Panc1 (cell line): ENCODE measurements around the gene EPX. TPM values are rescaled to one million over a fixed set of nuclear protein-coding genes. Genes with fewer than 3 reads are reported as not detected.

Experiments used
- ATAC-seq: fragments of 200-7000 bp; cut with Tn5 transposase; 2 replicates; pipeline ENCODE4 v1.9.1; 2020; ENCODE audit warnings: mild to moderate bottlenecking, moderate library complexity
- BruUV-seq: library from RNA; stranded (reverse); fragments of 400-500 nt; replicated peaks from 2 replicates; lab custom pipeline; 2021; lab: Mats Ljungman, UMichigan
- CTCF ChIA-PET: fragments of 300-600 bp; sonication (Branson Sonifier 250); formaldehyde crosslinking; loops from one replicate; lab custom pipeline; 2022; ENCODE audit warnings: antibody characterized with exemption; lab: Charles Lee
- POLR2A ChIA-PET: fragments of 300-600 bp; sonication (Branson Sonifier 250); formaldehyde crosslinking; loops from one replicate; lab custom pipeline; 2022; ENCODE audit warnings: antibody characterized with exemption; lab: Charles Lee
- DNase-seq: peaks from one replicate; pipeline ENCODE4 v3.0.0-alpha.2; 2010; ENCODE audit warnings: low read depth, low spot score
- H3K27ac ChIP-seq: 2 replicates; pipeline ENCODE4 v1.5.1; 2011; ENCODE audit warnings: mild to moderate bottlenecking, low read length, inconsistent platforms
- H3K27me3 ChIP-seq: fragments of 200-500 bp; sonication (Bioruptor generic); 2 replicates; pipeline ENCODE4 v1.6.0; 2014; ENCODE audit warnings: low read length, inconsistent platforms; ENCODE audit not compliant: control insufficient read depth, insufficient read depth
- H3K36me3 ChIP-seq: fragments of 200-500 bp; sonication (Bioruptor generic); 2 replicates; pipeline ENCODE4 v1.5.1; 2014; ENCODE audit warnings: inconsistent platforms, mild to moderate bottlenecking, low read length, moderate library complexity; ENCODE audit not compliant: control insufficient read depth, insufficient read depth
- H3K4me1 ChIP-seq: 2 replicates; pipeline ENCODE4 v1.5.1; 2011; ENCODE audit warnings: inconsistent platforms, mild to moderate bottlenecking, low read length, moderate library complexity; ENCODE audit not compliant: control insufficient read depth, insufficient read depth
- H3K4me3 ChIP-seq, 2 experiments: 2 replicates each; pipeline ENCODE4 v1.5.1; 2011 to 2012; ENCODE audit warnings: low read depth in 2 of 2, low read length in 2 of 2, mild to moderate bottlenecking in 2 of 2, inconsistent platforms in 1 of 2, moderate library complexity in 1 of 2
- H3K9me3 ChIP-seq: fragments of 200-500 bp; sonication (Bioruptor generic); 2 replicates; pipeline ENCODE4 v1.5.1; 2014; ENCODE audit warnings: low read depth, mild to moderate bottlenecking, inconsistent platforms, low read length, moderate library complexity; ENCODE audit not compliant: control insufficient read depth, insufficient read depth
- POLR2AphosphoS5 ChIP-seq: IDR thresholded peaks from 2 replicates; pipeline ENCODE4 v1.6.1; 2012; ENCODE audit warnings: mild to moderate bottlenecking, low read depth, low read length, moderate library complexity
- SIN3A ChIP-seq: IDR thresholded peaks from 2 replicates; pipeline ENCODE4 v1.6.1; 2012; ENCODE audit warnings: low read depth, mild to moderate bottlenecking, low read length, moderate library complexity, borderline replicate concordance; ENCODE audit not compliant: insufficient read depth
- TCF7L2 ChIP-seq: IDR thresholded peaks from 2 replicates; pipeline ENCODE4 v1.6.1; 2011; ENCODE audit warnings: mild to moderate bottlenecking, low read depth, low read length, inconsistent platforms
- in situ Hi-C: cut with HindIII; loops from 2 replicates; pipeline ENCODE4 v1.10.0; 2016; ENCODE audit warnings: low sequenced_read_pairs, low pct_unique_long_range_greater_than_20kb
- intact Hi-C: fragments of 100-400 bp; cut with micrococcal nuclease; formaldehyde crosslinking; loops from one replicate; pipeline ENCODE4 v1.10.0; 2022; ENCODE audit not compliant: unreplicated experiment
- total RNA-seq: library from RNA; stranded (reverse); gene quantifications from one replicate; pipeline ENCODE4 v1.2.1, GENCODE V29; 2021; ENCODE audit not compliant: unreplicated experiment
- TF ChIP-seq, protein P1 (sequence below): fragments of 450-650 bp; IDR thresholded peaks from 2 replicates; pipeline ENCODE4 v1.5.1; 2017; ENCODE audit warnings: mild to moderate bottlenecking
- TF ChIP-seq, protein P2 (sequence below), 2 experiments: IDR thresholded peaks; 2 replicates each; pipeline ENCODE4 v1.6.1; 2011 to 2012; ENCODE audit warnings: low read depth in 2 of 2, control low read depth in 1 of 2, low read length in 1 of 2, mild to moderate bottlenecking in 1 of 2, moderate library complexity in 1 of 2; ENCODE audit not compliant: insufficient read depth in 1 of 2

EPX gene
- total RNA-seq, 1 experiment from 2014 or later, result not detected

DNA sequence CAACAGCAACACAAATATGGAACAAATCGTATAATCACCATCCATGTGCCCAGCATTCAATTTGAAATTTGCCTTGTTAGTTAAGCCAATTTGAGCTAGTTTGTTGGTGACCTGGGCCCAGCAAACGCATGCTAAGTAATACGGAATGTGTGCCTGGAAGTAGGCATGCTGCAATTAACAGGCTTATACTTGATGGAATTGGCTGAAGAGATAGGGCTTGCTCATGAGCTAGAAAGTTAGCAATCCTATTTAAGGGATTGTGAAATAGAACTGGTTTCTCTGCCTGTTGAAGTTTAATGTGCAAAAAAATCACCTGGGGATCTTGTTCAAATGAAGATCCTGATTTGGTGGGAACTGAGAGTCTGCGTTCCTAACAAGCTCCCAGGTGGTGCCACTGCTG, 37.4 kb downstream of the EPX start:
- no peaks in the 10 kb centered on the region for H3K9me3 ChIP-seq
- H3K4me1 ChIP-seq, result no peaks in the 10 kb centered on the region
- intact Hi-C loops, result no loop called here
- H3K36me3 ChIP-seq, result no peaks in the 10 kb centered on the region
- ChIA-PET CTCF (no interaction called here), POLR2A (interaction anchor here (0.6 kb wide), 1 partner anchor 21 kb away, joined by 3 read pairs; no protein-coding TSS in a partner anchor)
- no TSS peak for BruUV-seq
- in situ Hi-C loops, result no loop called here
- DNase-seq (no peak), ATAC-seq (no peak)
- H3K27me3 ChIP-seq, result peaks cover 3% of the 10 kb centered on the region
- TF ChIP-seq, protein P1, sequence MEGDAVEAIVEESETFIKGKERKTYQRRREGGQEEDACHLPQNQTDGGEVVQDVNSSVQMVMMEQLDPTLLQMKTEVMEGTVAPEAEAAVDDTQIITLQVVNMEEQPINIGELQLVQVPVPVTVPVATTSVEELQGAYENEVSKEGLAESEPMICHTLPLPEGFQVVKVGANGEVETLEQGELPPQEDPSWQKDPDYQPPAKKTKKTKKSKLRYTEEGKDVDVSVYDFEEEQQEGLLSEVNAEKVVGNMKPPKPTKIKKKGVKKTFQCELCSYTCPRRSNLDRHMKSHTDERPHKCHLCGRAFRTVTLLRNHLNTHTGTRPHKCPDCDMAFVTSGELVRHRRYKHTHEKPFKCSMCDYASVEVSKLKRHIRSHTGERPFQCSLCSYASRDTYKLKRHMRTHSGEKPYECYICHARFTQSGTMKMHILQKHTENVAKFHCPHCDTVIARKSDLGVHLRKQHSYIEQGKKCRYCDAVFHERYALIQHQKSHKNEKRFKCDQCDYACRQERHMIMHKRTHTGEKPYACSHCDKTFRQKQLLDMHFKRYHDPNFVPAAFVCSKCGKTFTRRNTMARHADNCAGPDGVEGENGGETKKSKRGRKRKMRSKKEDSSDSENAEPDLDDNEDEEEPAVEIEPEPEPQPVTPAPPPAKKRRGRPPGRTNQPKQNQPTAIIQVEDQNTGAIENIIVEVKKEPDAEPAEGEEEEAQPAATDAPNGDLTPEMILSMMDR, result no peak
- TF ChIP-seq TCF7L2 (no peak), SIN3A (no peak)
- TF ChIP-seq, protein P2, sequence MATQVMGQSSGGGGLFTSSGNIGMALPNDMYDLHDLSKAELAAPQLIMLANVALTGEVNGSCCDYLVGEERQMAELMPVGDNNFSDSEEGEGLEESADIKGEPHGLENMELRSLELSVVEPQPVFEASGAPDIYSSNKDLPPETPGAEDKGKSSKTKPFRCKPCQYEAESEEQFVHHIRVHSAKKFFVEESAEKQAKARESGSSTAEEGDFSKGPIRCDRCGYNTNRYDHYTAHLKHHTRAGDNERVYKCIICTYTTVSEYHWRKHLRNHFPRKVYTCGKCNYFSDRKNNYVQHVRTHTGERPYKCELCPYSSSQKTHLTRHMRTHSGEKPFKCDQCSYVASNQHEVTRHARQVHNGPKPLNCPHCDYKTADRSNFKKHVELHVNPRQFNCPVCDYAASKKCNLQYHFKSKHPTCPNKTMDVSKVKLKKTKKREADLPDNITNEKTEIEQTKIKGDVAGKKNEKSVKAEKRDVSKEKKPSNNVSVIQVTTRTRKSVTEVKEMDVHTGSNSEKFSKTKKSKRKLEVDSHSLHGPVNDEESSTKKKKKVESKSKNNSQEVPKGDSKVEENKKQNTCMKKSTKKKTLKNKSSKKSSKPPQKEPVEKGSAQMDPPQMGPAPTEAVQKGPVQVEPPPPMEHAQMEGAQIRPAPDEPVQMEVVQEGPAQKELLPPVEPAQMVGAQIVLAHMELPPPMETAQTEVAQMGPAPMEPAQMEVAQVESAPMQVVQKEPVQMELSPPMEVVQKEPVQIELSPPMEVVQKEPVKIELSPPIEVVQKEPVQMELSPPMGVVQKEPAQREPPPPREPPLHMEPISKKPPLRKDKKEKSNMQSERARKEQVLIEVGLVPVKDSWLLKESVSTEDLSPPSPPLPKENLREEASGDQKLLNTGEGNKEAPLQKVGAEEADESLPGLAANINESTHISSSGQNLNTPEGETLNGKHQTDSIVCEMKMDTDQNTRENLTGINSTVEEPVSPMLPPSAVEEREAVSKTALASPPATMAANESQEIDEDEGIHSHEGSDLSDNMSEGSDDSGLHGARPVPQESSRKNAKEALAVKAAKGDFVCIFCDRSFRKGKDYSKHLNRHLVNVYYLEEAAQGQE (IDR thresholded peaks at IDR 0.05; ENCODE audit: insufficient read depth in 1 of 2, low read depth in 2 of 2, low read length in 1 of 2), result no peak
- H3K27ac ChIP-seq, result no peak overlapping the region
- no peak overlapping the region for H3K4me3 ChIP-seq

DNA sequence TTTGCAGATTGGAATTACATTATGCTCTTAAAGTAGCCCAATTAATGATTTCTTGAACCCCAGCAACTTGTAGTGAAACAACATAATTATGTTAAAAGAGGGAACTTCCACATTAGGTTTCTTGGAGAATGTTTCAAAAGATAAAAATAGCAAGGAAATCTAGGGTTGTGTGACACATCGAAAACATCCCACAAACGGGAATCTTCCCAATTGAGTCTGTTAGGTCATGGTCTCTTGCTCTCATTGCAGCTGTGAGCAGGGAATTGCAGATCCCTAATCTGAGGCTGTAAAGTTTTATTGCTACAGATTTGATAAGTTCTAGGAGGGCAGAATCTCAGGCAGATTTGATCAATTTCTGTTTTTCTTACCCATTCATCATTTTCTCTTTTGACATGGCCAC, 39.1 kb downstream of the EPX start:
- Histone ChIP-seq H3K36me3 (no peaks in the 10 kb centered on the region), H3K4me3 (no peak overlapping the region), H3K27me3 (peaks cover 7% of the 10 kb centered on the region), H3K9me3 (no peaks in the 10 kb centered on the region), H3K4me1 (no peaks in the 10 kb centered on the region), H3K27ac (no peak overlapping the region)
- no peak for TF ChIP-seq TCF7L2
- no peak for TF ChIP-seq POLR2AphosphoS5
- TF ChIP-seq, protein P2 (IDR thresholded peaks at IDR 0.05; ENCODE audit: insufficient read depth in 1 of 2, low read depth in 2 of 2, low read length in 1 of 2), result no peak
- no peak for TF ChIP-seq SIN3A
- TF ChIP-seq, protein P1, result no peak
- no peak for DNase-seq
- no TSS peak for BruUV-seq
- intact Hi-C loops, result no loop called here
- POLR2A ChIA-PET, result no interaction called here
- in situ Hi-C loops, result no loop called here
- CTCF ChIA-PET, result no interaction called here
- no peak for ATAC-seq
